ENCODE measurements around the gene BMPR2.

Gene BMPR2

GRCh38 chr2:202608142-202608852 lies 232.2 kb downstream of the BMPR2 start:
- DNase-seq: no peak

GRCh38 chr2:202609381-202610145 lies 233.4 kb downstream of the BMPR2 start:
- no peak for DNase-seq

GRCh38 chr2:202610380-202610779 lies 234.3 kb downstream of the BMPR2 start:
- no peak for DNase-seq

- DNase-seq: no peak
Measured at GRCh38 chr2:202612145-202612544, 236.0 kb downstream of the BMPR2 start.

- no peak for DNase-seq
Measured at GRCh38 chr2:202613479-202613878, 237.4 kb downstream of the BMPR2 start.
